ENCODE results near the gene RIBC1.
"Not testable (repeated sequence)": the region's sequence is repeated elsewhere in the genome, so short reads cannot be mapped to it uniquely, and the experiment has no call there.

RIBC1 gene

DNA sequence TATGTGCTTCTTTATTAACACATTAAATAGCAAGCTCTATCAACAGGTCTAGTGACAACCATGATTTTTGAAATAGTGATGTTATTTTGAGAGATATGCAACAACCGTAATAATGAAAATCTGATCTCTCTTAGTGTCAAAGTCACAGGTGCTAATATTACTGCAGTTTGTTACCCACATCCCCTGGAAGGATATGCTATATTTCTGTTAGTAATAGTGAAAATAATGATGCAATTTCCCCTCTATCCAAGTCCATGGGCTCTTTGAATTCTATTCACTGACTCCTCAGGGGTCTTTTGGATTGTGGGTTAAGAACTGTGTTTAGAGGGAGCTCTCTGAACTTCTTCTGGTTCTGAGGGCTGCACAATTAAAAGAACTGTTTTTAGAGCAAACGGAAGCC, 14.5 kb downstream of the RIBC1 start:
- no peak for DNase-seq

DNA sequence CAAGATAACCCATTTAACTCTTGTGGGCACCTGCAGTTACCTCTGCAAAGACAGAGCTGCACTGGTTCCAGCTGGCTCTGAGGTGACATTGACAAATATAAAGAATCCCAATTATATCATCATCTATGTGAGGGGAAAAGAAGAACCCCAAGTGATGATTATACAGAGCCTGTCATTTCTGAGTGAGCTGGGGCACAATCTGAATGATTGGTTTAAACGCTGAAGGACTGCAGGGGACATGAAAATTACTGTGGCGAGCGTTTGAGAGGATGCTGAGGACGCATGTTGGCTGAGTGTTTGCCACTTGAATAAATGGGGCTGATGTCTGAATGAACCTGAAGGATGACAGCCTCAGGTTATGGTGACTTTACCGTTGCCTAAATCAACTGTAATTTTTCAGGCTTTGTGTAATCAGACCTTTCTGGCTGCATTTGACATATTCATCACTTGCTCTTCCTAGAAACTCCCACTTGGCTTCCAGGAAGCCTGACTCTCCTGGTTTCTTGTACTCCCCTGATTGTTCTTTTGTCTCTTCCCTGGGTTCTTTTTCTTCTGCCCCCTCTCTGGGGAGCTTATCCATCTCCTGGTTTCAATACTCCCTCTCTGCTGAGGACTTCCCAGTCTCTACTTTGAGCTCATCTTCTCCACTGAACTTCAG, 15.6 kb downstream of the RIBC1 start:
- DNase-seq = no peak

DNA sequence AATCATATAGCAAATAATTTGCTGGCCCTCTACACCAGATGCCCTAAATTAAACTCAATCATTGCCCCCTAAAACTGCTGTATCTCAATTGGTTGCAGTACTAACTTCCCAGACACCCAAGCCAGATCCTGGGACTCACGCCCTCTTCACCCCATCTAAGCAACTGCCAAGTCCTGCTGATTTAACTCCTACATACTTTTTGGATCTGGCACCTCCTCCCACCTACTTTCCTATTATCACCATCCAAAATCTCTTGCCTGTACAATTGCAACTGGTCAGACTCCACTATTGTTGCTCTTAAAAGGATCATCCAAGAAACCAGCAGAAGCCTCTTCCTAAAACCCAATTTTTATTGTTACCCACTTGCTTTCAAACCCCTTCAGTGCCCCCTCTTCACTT, 16.2 kb downstream of the RIBC1 start:
- DNase-seq = no peak

DNA sequence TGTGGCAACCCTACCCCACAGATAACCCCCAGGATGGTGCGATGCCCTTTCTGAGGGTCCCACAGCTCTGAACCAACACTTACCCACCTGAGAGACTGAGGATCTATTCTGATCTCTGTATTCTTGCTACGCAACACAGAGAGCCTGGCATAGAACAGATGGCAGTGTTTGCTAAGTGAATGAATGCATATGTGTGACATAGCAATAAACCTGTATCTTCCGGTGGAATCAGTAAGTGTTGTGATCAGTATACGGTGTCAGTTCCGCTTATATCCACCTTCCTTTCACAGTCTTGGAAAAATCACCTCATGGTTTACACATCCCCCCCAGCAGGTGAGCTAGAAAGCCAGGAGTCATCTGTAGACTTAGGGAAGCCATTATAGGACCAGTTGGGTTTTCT, 17.4 kb downstream of the RIBC1 start:
- DNase-seq = no peak

DNA sequence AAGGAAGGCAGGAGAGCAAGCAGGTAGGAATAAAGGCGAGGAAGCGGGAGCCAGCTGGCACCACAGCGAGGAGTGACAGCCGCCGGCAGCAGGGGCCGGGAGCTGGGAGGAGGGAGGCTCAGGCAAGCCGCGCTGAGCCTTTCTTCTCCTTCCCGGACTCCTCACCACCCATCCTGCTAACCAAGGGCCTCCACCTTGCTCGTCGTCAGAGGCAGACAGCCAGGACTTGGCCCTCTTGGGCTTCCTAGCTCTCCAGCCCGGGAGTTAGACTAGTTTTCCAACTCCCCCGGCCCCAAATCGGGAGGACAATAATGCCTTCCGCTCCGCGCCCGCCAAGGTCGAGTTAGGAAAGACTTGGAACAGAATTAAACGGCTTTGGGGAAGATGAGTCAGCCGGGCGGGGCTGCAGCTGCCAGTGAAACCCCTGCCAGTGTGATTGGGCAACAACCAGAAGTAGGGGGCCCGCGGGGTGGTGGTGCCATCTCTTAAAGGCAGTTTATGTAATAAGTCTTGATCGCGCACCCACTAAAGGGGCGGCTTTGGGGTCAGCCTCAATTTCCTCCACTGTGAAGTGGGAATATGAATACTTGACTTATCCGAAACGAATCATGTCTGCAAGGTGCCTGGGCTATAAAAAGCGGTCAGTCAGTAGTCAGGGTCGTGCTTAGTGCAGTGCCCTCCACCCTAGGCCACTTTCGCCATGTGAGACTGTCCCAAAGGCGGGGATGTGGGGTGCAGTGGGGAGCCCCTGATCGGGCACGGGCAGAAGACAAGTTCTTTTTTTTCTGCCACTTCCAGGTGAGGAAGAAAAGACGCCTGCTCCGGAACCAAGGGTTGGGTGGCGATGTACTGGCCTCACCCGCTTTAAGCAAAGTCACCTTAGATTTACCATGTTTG, 18.2 kb downstream of the RIBC1 start:
- DNase-seq = peak in 1 of 2 donors; percentile 57

DNA sequence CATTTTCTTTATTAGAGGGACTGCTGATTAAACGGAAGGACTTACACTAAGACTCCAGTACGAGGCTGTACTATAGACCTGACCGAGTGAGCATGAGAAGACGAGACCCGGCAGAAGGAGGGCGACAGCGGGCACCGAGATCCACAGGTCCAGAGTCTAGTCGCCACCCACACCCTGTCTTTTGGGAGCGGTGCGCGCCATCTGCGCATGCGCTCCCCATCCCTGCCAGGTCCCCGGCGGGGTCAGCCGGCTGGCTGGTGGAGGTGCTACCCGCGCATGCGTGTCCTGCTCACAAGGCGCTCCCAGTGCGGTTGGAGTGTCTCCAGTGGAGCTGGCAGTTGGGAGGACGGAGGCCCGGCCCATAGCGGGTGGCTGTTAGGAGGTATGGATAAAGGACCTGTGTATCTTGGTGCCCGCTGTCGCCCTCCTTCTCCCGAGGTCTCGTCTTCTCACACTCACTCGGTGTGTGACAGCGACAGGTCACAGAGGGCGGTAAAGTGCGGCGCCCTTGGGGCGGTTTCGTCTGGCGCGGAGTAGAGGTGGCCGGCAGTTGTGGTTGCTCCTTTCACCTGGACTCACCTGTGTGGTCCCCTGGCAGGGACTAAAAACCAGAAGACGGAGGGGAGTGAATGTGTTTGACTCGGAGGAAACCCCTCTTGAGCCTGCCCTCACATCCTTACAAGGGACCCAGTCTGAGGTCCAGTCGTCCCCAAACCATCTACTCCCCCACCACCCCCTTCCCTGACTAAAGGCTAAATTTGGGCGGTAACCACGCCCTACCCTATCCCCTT, 19.1 kb downstream of the RIBC1 start:
- peak; percentile 80 to 83 for DNase-seq

DNA sequence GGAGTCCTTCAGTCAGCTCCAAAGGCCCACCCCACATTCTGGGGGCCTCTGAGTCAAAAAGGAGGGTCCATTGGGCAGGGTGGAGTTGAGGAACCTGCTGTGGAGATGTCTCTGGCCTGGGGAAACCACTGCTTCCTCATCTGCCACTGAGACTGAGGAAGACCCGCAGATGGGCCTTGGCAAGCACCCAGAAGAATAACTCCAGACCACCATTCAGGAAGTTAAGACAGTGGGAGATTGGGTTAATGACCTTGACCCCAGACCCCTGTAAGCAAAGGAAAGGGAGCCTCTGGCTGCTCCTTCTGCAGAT, 19.6 kb downstream of the RIBC1 start:
- no peak for DNase-seq

DNA sequence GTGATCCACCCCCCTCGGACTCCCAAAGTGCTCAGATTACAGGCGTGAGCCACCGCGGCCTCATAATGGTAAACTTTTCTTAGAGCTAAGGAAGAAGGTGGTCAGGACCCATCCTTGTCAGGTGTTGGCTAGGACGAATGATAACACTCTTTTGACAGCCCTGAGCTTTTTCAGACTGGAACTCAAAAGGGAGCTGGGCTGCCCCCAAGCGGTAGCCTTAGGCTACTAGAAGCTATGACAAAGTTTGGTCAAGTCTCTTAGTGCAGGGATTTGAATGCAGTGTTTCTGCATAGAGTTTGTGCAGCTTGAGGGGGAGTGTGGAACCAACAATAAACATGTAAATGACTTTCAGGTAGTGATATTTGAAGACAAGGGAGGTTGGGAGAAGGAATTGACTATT, 23.3 kb downstream of the RIBC1 start:
- peak; percentile 47 to 49 for DNase-seq

DNA sequence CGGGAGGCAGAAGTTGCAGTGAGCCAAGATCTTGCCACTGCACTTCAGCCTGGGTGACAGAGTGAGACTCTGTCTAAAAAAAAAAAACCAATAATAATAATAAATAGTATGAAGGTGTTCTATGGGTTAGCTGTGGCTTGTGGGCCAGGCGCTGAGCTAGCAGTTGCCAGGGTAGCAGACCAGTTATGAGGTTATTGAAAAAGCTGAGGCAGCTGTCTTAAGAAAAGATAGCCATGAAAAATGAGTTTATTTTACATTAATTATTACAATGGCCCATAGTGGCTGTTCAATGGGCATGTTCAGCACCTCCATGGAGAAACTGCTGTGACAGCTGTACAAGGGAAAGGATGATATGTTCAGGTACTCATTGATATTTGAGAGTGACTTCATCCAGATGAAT, 24.8 kb downstream of the RIBC1 start:
- DNase-seq = no peak

DNA sequence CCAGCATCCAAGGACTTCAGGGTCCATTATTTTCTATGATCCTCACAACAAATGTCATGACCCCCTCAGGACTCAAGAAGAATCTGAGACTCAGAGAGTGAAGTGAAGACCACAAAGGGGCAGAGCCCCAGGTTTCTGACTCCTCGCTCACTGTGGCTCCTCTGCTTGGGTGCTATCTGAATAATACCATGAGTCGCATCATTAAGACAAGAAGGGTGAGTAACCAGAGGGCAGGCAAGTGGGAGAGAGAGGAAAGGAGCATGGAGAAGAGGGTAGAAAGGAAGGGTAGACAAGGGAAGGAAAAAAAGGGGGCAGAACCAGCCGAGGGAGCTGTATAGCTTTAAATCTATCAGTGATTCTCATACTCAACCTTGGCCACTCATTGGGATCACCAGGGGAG, 27.0 kb downstream of the RIBC1 start:
- no peak for DNase-seq

DNA sequence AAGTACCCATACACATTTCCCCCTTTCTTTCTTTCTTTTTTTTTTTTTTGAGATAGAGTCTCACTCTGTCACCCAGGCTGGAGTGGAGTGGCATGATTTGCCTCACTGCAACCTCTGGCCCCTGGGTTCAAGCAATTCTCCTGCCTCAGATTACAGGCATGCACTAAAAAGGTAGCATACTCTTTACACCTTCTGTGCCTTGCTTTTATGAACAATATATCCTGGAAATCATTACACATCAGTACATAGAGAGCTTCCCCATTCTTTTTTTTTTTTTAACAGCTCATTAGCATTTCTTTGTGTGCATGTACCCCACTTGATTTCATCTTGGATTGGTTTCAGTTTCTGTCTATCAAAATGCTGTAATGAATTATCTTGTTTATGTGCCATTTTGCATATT, 30.1 kb downstream of the RIBC1 start:
- no peak for DNase-seq

DNA sequence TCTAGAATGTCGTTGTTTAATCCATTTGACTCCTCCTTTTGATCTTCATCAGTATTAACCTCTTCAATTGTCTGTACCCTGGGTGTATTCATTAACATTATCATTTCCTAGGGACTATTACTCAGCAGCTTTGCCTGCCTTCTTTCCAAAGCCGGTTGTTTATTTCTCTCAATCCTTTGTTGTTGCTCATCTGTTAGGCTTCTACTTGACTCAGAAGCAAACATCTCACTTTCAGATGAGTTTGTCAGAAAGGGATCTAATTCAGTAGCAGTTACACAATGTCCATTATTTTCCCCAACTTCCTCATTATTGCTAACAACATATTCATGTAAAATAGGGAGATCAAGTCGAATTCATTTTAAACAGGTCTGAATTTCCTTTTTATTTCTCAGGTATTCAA, 33.6 kb downstream of the RIBC1 start:
- DNase-seq = no peak

DNA sequence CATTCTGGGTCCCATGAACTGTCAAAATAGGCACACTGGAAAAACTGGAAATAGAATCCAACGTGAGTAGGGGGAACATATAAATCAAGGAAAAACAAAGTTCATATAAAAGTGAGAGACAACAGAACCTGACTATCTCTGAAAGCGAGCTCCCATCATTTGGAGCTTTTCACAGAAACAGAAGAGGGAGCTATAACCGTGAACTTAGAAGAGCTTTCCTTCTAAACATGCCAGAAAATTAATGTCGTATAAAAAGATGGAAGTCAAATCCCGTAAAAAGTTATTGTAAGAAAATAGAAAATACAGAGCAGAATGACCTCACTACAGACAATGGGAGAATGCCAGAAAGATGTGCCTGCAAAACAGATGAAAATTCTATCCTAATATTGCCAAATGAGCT, 35.4 kb downstream of the RIBC1 start:
- no peak for DNase-seq

DNA sequence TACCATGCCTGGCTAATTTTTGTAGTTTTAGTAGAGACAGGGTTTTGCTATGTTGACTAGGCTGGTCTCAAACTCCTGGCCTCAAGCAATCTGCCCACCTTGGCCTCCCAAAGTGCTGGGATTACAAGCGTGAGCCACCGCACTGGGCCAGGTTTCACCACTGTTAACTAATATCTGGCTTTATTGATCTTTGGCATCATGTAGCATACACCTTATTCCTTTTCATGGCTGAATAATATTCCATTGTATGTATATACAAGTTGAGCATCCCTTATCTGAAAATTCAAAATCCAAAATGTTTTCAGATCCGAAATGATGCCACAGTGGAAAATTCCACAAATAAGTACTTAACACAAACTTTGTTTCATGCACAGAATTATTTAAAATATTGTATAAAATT, 46.0 kb downstream of the RIBC1 start:
- DNase-seq = not testable (repeated sequence)

DNA sequence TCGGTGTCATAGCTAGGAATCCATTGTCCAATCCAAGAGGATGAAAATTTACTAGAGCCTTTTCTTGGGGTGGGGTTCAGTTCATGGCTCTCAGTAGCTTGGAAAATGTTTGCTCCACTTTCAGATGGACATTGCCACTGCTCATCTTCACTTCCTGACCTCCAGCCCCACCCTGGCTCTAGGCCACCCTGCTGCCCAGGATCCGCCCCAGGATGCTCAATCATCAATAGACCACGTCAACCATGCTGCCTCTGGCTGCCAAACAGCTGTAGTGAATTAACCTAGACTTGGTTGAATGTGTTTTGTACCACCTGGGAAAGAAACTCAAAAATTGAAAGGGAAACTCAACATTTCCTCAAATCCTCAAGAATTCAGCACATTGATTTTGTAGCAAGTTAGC, 48.7 kb downstream of the RIBC1 start:
- DNase-seq = no peak

DNA sequence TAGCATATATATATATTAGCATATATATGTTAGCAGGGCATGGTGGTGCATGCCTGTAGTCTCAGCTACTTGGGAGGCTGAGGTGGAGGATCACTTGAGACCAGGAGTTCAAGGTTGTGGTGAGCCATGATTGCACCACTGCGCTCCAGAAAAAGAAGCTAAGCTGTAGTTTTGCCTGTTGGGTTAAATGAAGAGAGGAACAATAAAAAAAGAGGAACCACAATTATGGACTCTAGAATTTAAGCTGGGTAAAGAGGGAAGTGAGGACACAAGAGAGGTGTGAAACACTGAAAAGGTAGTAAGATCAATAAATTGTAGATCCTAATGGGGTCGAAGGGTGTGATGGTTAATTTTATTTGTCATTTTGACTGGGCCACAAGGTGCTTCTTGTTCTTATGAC, 52.0 kb downstream of the RIBC1 start:
- DNase-seq = no peak

DNA sequence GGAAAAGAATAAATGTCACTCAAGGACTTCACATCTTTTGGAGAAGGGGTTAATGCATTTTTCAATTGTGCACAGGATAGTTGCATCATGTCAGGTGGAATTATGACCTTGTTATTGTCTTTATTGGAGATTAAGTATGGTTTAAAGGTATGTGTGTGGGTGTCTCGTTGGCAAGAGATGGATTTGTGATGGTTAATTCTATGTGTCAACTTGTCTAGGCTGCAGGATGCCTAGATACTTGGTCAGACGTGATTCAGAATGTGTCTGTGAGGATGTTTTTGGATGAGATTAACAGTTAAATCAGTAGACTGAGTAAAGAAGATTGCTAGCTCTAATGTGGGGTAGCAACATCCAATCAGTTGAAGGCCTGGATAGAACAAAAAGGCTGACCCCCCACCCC, 53.7 kb downstream of the RIBC1 start:
- no peak for DNase-seq

DNA sequence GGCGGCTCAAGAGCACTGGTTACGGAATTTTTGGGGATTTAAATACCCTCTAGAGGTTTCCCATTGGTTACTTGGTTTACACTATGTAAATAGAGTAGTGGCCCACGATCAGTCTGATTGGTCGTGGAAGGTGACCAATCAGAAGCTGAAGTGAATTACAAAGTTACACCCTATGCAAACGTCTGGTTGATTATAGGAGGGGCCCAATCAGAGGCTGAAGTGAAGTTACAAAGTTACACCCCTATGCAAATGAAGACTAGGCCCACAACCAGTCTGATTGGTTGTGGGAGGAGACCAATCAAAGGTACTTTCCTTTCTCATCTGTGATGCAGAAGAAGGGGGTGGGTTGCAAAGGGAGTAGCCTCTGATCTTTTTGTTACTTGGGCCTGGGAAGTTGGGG, 56.6 kb downstream of the RIBC1 start:
- DNase-seq = no peak
